Stomach smooth muscle (tissue), 2 donors: ENCODE data around the gene KRTAP21-3.

Source experiments
- H3K27ac ChIP-seq: one replicate; pipeline ENCODE4 v1.7.0; 2013; ENCODE audit warnings: mild to moderate bottlenecking, low read length, inconsistent platforms
- H3K27me3 ChIP-seq, 2 donors: one replicate each; pipeline ENCODE4 v1.7.0; 2013; ENCODE audit warnings: low read length in 2 of 2; ENCODE audit not compliant: insufficient read depth in 2 of 2, control insufficient read depth in 1 of 2
- H3K36me3 ChIP-seq, 2 donors: one replicate each; pipeline ENCODE4 v1.7.0; 2013; ENCODE audit warnings: low read length in 2 of 2; ENCODE audit not compliant: control insufficient read depth in 2 of 2, insufficient read depth in 2 of 2
- H3K4me1 ChIP-seq: one replicate; pipeline ENCODE4 v1.7.0; 2013; ENCODE audit warnings: low read length; ENCODE audit not compliant: control insufficient read depth, insufficient read depth
- H3K4me3 ChIP-seq, 2 donors: one replicate each; pipeline ENCODE4 v1.7.0; 2013; ENCODE audit warnings: low read length in 2 of 2
- H3K9ac ChIP-seq, 2 donors: one replicate each; pipeline ENCODE4 v1.7.0; 2013; ENCODE audit warnings: low read length in 2 of 2, mild to moderate bottlenecking in 1 of 2
- H3K9me3 ChIP-seq, 2 donors: one replicate each; pipeline ENCODE4 v1.7.0; 2013; ENCODE audit warnings: low read length in 2 of 2; ENCODE audit not compliant: control insufficient read depth in 2 of 2
- donor health status: healthy.
- donor health status: Pancreatic carcinoma.

Gene KRTAP21-3

GRCh38 chr21:30668776-30669175 is 49.8 kb downstream of the KRTAP21-3 start:
- H3K36me3 ChIP-seq: no peaks in the 10 kb centered on the region
- no peaks in the 10 kb centered on the region for H3K4me1 ChIP-seq
- no peak overlapping the region for H3K27ac ChIP-seq
- H3K27me3 ChIP-seq: no peaks in the 10 kb centered on the region
- no peak overlapping the region for H3K9ac ChIP-seq
- no peak overlapping the region for H3K4me3 ChIP-seq
- H3K9me3 ChIP-seq: no peaks in the 10 kb centered on the region
